ENCODE data around the gene CNOT10.
"Not testable (repeated sequence)": the region's sequence is repeated elsewhere in the genome, so short reads cannot be mapped to it uniquely, and the experiment has no call there.

The CNOT10 gene

DNA sequence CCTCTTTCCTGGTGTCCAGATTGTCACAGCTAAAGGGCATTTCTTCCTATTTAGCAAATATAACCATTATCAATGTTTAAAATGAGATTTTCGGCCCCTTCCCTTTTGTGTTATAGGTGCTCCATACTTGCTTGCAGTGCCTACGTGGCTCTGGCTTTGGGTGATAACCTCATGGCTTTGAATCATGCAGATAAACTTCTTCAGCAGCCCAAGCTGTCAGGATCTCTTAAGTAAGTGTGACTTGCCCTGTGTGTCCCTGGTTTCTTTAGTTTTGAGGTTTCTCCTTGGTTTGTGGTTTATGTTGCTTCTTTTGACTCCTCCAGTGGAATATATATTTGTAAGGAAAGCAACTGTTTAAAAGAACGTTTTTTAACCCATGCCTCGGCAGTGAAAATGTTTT lies 74.4 kb downstream of the CNOT10 start:
- no peak for DNase-seq

DNA sequence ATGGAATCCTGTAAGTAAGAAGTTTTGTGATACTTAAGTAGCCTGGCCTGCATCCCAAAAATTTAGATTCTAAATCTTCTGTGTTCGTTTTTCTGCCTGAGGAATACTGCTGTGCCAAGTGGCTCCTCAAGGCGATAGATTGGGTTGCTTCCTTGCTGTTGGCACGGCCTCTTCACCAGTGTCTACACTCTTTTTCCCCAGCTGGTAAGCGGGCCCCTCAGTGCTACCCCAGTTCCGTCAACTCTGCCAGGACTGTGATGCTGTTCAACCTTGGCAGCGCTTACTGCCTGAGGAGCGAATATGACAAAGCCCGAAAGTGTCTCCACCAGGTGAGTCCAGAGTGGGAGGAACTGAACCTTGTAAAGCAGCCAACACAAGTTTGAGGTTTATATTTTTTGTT lies 79.5 kb downstream of the CNOT10 start:
- no peak for DNase-seq

DNA sequence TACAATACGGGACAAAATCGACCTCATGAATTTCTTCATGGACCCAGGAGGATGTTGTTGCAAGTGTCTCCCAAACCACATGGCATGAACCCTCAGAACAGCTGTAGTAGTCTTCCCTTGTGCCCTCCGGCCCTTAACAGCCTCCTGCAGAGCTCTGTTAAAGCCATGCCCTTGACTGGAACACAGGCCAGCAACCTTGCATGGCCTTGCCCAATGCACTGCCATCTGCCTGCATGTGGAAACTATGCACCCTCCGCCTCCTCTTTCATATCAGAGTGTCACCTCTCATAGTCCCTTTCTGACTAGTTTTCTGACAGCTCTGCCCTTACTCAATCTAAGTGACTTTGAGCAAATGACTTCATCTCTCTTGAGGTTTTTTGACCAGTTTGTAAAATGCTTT lies 93.4 kb downstream of the CNOT10 start:
- DNase-seq: peak; percentile 14 to 16

DNA sequence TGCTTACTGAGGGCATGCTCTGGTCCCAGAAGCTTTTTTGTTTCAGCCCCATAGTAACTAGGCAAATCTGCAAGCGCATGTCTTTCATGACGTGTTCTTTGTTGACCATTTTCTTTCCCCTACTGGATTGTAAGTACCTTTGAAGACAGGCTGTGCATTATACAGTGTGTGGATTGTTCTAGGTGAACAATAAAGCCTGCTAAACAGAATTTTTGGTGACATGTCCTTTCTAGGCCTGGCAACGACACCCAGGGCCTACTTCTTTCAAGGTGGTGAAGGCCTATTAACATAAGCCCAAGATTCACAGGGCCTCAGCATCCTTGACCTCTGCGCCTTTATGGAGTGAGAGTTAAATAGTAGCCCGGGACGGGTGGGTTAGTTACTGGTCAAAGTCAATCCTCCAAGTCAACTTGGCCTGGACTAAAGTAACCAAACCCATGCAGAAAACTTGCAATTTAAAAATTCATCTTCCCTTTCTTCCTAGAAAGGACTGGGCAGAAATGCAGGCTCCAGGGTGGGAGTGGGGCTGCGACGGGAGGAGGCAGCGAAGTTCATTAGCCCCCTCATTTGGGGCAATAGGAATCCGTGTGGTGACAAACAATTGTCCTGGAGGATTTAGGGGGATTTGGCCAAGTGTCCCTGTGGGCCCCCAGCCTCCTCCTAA lies 95.2 kb downstream of the CNOT10 start:
- no peak for DNase-seq

GRCh38 chr3:32780735-32781210 lies 95.8 kb downstream of the CNOT10 start:
- no peak for DNase-seq

- DNase-seq: peak; percentile 81
Observed at GRCh38 chr3:32781211-32781968, 96.4 kb downstream of the CNOT10 start.

GRCh38 chr3:32781969-32782270 lies 96.9 kb downstream of the CNOT10 start:
- not testable (repeated sequence) for DNase-seq

DNA sequence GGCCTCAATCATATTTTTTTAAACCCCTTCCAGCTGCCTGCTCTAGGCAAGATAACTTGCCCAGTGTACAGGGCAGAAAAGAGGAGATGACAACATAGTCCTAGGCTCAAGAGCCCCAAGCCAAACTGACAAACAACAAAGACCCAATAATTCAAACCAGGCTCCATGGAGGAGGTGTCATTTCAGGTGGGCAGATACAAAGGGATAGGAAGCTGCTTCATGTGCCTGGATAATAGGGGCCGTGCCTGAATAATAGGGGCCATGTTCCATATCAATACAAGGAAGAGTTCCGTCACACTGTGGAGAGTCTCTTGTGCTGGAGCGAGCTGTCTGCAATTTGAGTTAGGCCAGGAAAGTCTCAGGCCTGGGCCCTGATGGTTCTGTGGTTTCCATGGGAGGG lies 97.4 kb downstream of the CNOT10 start:
- DNase-seq: no peak

DNA sequence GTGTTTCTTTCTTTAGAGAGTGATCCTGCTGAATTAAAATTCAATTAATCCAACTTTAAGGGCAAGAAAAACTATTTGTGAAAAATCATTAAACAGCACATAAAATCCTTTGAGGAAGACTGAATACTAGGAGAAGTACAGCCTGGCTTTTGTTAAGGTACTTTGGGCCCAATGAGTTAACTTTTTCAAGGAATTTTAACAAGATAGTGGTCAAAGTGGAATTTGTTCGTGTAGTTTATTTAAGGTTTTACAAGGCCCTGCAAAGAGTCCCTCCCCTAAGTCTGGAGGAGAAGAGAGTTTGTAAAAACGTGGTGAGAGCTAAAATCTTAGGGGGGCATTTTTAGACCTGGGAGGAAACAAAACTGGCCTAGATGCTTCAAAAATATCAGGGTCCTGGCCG lies 106.8 kb downstream of the CNOT10 start:
- DNase-seq: no peak

DNA sequence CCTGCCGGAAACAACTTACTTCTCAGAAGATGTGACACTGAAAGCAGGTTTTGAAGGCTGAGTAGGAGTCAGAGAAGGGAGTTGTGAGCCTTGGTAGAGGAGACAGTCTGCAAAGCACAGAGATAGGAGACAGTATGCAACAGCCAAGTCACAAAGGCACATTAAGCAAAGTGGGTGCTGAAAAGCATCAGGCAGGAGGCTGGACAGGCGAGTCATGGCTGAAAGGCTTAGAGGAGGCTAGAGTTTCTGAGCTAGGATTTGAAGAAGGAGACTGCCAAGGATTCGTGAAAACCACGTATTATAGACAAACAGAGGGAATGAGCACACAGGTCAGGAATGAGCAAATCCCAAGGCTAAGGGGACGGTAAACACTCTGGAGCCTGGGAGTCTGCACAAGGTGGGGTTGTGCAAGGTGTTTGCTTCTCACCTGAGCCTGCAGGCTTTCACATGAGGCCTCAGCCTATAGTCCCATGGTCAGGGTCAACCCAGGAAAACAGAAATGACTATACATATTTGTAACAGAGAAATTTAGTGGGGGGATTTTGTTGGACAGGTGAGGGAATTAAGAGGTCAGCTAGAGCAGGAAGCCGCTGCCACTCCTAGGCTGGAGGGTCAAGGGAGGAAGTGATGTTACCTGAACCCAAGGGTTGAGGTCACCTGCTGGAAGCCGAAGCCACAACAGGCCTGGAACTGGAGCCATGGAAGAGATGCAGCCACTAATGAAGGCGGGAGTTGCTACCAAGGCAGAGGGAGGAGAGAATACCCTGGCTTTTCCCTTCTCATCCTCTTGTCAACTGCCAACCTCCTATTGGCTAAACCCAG lies 109.7 kb downstream of the CNOT10 start:
- no peak for DNase-seq

DNA sequence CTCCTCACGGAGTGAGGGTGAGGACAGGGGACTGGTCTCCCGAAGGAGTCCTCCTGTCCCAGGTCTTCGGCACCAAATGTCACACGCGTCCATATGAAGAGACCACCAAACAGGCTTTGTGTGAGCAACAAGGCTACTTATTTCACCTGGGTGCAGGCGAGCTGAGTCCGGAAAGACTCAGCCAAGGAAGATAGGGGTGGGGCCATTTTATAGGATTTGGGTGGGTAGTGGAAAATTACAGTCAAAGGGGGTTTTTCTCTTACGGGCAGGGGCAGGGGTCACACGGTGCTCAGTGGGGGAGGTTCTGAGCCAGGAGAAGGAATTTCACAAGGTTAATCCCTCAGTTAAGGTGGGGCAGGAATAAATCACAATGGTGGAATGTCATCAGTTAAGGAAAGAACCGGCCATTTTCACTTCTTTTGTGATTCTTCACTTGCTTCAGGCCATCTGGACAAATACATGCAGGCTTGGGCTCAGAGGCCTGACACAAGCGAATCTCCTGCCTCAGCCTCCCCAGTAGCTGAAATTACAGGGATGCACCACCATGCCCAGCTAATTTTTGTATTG lies 111.5 kb downstream of the CNOT10 start:
- DNase-seq: not testable (repeated sequence)

DNA sequence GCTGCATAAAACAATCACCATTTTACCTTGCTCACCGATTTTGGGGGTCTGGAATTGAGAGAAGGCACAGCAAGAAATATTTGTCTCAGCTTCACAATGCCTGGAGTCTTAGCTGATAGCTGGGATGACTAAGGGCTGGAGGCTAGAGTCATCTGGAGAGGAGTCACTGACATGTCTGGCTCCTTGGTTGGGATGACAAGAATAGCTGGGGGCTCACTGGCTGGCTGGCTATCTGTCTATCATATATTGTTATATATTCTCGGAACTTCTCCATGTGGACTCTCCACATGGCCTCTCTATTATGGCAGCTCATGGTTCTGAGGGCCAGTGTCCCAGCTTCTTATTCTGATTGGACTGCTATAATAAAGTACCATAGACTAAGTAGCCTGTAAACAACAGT lies 112.8 kb downstream of the CNOT10 start:
- DNase-seq: no peak

DNA sequence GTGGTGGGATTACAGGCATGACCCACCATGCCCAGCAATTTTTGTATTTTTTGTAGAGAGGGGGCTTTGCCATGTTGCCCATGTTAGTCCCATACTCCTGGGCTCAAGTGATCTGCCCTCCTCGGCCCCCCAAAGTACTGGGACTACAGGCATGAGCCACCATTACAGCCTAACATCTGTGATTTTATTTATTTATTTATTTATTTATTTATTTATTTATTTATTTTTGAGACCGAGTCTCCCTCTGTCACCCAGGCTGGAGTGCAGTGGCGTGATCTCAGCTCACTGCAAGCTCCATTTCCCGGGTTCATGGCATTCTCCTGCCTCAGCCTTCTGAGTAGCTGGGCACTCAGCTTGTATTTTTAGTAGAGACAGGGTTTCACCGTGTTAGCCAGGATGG lies 116.5 kb downstream of the CNOT10 start:
- not testable (repeated sequence) for DNase-seq

DNA sequence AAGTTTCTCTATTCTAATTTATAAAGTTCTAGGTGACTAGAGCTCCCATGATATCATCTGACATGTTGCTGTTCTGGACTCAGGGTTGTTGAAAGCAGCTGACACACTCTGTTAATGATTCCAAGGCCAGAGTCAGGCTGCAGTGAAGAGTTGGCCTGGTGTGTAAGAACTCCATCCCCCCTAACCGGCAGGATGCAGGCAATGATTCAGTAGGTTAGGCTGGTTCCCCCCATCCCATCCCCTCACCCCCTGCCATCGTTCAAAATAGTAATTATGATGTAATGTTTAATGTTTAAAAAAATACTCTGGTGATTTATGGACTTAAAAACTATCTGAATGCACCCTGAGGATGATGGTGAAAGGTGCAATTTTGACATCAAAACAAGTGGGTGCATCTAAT lies 128.2 kb downstream of the CNOT10 start:
- no peak for DNase-seq

GRCh38 chr3:32814361-32814760 lies 129.4 kb downstream of the CNOT10 start:
- DNase-seq: peak; percentile 84 to 86

DNA sequence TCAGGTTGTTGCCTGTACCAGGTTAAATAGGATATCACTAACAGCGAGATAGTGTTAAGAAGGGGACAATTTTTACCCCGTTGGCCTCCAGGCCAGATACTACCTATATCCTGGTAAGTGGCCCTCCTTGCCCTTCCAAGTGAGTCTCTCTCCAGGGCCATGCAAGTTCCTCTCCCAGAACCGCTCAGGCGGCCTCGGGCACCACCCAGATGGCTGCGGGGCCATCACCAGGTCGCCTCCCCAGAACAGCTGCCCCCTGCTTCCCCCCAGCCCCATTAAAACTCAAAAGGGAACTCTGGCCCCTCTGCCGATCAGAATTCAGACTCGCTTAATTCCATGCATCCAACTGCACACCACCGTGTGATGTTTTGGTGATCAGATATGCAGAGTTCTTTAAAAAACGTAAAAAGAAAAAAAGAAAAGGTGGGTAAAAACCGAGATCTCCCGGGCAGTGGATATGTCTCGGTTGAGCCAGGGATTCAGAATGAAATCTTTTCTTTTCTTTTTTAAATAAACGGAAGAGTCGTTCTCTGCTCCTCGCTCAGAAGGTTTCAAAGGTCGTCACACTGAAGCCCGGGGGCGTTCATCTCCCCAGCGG lies 131.0 kb downstream of the CNOT10 start:
- no peak for DNase-seq

DNA sequence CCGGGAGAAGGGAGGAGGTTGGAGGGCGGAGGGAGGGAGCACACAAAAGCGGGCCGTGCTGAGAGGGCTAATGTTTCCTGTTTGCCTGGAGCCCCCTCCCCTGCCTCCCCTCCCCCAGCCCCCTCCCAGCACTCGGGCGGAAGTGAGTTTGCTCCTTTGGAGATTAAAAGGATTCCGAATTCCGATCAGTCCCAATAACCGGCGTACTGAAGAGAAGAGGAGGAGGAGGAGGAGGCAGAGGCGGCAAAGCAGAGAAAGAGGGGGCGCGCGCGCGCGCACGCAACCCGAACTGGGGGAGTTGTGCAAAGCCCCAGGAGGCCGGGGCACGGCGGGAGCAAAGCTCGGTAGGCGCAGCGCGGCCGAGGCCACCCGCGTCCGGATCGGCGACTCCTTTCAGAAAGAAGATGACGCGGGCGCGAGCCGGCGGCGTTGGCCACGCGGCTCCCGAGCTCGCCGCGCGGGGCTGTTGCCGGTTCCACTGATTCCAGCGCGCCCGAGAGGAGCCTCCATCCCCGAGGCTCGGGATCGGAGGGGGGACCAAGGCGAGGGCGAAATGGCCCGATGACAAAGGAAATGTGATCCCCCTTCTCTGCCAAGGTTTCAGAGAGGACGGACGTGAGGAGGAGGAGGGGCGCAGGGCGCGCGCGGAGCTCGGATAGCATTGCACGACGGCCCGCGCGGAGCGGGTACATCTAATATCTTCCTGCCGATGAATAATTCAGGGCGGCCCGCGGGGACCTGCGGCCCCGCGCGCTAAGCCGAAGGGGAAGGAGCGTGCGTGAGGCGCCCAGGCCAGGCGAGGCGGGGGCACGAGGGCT lies 131.7 kb downstream of the CNOT10 start:
- DNase-seq: no peak

- no peak for DNase-seq
Observed at GRCh38 chr3:32817257-32817557, 132.2 kb downstream of the CNOT10 start.

GRCh38 chr3:32817558-32818228 lies 132.7 kb downstream of the CNOT10 start, which contains the start of gene TRIM71:
Gene TRIM71, plus strand, starts transcription at chr3:32817997. Its CDS starts 84 bp downstream, at chr3:32818081.
- DNase-seq: no peak

- DNase-seq: no peak
Observed at GRCh38 chr3:32818229-32818969, 133.4 kb downstream of the CNOT10 start.

GRCh38 chr3:32818970-32819511 lies 134.1 kb downstream of the CNOT10 start:
- DNase-seq: no peak

Measured in AML-193 (cell line).